Right ventricle myocardium superior (tissue), 1 donor: ENCODE measurements around the gene ZNF547. TPM values are rescaled to one million over a fixed set of nuclear protein-coding genes. Genes with fewer than 3 reads are reported as not detected.

Experiments
- total RNA-seq: library from RNA; stranded (reverse); fragmentation: NEBNext Ultra II Directional; extraction: Animal tissue kit (Norgen Biotek cat#: 25700); gene quantifications from one replicate; pipeline ENCODE4 v1.2.1, GENCODE V29; 2021
- donor health status: DM: no; HTN: yes; CAD: no; lungs with severe emphysema.

Gene ZNF547
- total RNA-seq, 1 donor from 2014 or later: 3.3 TPM

Other genes with a start within 250 kb of the ZNF547 start
- gene USP29, start 243.6 kb upstream of the ZNF547 start, total RNA-seq: not detected
- not detected for gene ZIM3, start 218.3 kb upstream of the ZNF547 start, total RNA-seq
- gene DUXA, start 196.1 kb upstream of the ZNF547 start, total RNA-seq: not detected
- 18.1 TPM for gene ZNF264, start 172.1 kb upstream of the ZNF547 start, total RNA-seq
- 0.91 TPM for gene AURKC, start 132.5 kb upstream of the ZNF547 start, total RNA-seq
- 8.4 TPM for gene ZNF805, start 122.9 kb upstream of the ZNF547 start, total RNA-seq
- 23.0 TPM for gene ZNF460, start 83.1 kb upstream of the ZNF547 start, total RNA-seq
- gene ZNF543, start 43.1 kb upstream of the ZNF547 start, total RNA-seq: 5.6 TPM
- gene ZNF304, start 12.3 kb upstream of the ZNF547 start, total RNA-seq: 7.5 TPM
- 9.1 TPM for gene TRAPPC2B, start within 50 bp of the ZNF547 start, total RNA-seq
- gene ZNF548, start 26.3 kb downstream of the ZNF547 start, total RNA-seq: 13.5 TPM
- gene ZNF17, start 47.6 kb downstream of the ZNF547 start, total RNA-seq: 10.1 TPM
- 3.4 TPM for gene ZNF749, start 71.8 kb downstream of the ZNF547 start, total RNA-seq
- gene VN1R1, start 93.6 kb downstream of the ZNF547 start, total RNA-seq: 3.7 TPM
- gene ZNF772, start 114.0 kb downstream of the ZNF547 start, total RNA-seq: 21.4 TPM
- gene ZNF419, start 124.2 kb downstream of the ZNF547 start, total RNA-seq: 7.7 TPM
- 3.9 TPM for gene ZNF773, start 136.4 kb downstream of the ZNF547 start, total RNA-seq
- gene ZNF549, start 163.8 kb downstream of the ZNF547 start, total RNA-seq: 4.2 TPM
- gene ZNF550, start 196.3 kb downstream of the ZNF547 start, total RNA-seq: 8.0 TPM
- 4.2 TPM for gene ZNF416, start 215.4 kb downstream of the ZNF547 start, total RNA-seq
- 3.8 TPM for gene ZIK1, start 220.6 kb downstream of the ZNF547 start, total RNA-seq
- 3.7 TPM for gene ZNF530, start 236.3 kb downstream of the ZNF547 start, total RNA-seq